GM12865 (cell line): ENCODE results near the gene KIF12.

Experiments used
- DNase-seq: peaks from one replicate; pipeline ENCODE4 v3.0.0; 2010; ENCODE audit warnings: low read depth
- H3K4me3 ChIP-seq: 2 replicates; pipeline ENCODE4 v1.5.1; 2011; ENCODE audit warnings: mild to moderate bottlenecking, low read depth, low read length, control low read depth
- TF ChIP-seq, protein P1 (sequence below): IDR thresholded peaks from 2 replicates; pipeline ENCODE4 v1.5.1; 2011; ENCODE audit warnings: low read length, control low read depth, low read depth, inconsistent platforms; ENCODE audit not compliant: insufficient read depth; ENCODE audit errors: missing control alignments

The KIF12 gene

DNA sequence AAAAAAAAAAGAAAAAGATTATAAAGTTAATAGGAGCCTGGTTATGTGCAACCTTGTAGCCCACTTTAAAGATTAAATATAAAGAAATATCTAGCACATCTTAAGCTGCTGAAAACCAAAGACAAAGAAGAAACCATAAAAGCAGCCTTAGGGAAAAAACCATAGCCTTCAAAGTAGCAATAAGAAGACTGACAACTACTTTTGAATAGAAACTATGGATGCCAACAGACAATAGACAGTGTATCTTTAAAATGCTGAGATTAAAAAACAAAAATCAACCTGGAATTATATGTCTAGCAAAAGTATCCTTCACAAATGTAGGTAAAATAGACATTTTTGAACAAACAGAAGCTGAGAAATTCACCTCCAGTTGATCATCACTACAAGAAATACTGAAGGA is 3.4 kb upstream of the KIF12 start:
- DNase-seq: no peak
- H3K4me3 ChIP-seq: no peak overlapping the region
- TF ChIP-seq, protein P1, sequence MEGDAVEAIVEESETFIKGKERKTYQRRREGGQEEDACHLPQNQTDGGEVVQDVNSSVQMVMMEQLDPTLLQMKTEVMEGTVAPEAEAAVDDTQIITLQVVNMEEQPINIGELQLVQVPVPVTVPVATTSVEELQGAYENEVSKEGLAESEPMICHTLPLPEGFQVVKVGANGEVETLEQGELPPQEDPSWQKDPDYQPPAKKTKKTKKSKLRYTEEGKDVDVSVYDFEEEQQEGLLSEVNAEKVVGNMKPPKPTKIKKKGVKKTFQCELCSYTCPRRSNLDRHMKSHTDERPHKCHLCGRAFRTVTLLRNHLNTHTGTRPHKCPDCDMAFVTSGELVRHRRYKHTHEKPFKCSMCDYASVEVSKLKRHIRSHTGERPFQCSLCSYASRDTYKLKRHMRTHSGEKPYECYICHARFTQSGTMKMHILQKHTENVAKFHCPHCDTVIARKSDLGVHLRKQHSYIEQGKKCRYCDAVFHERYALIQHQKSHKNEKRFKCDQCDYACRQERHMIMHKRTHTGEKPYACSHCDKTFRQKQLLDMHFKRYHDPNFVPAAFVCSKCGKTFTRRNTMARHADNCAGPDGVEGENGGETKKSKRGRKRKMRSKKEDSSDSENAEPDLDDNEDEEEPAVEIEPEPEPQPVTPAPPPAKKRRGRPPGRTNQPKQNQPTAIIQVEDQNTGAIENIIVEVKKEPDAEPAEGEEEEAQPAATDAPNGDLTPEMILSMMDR: no peak

DNA sequence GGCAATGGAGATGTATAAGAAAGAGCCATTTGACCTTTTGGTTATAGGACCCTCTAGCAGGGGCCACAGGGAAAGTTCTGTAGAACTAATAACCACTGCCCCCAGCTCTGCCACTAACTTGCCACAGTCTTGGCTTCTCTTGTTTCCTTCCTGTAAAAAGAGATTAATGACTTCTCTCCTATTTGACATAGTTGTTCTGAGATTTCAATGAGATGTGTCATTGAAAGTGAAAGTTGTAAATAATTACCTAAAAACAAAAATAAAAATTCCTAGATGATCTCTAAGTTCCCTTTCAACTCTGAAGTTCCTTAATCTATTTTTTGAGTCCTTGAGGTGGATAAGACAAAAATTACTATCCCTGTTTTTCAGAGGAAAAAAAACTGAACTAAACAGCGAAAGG is 1.4 kb upstream of the KIF12 start:
- H3K4me3 ChIP-seq: no peak overlapping the region
- TF ChIP-seq, protein P1: no peak
- DNase-seq: no peak

- TF ChIP-seq, protein P1: no peak
- no peak overlapping the region for H3K4me3 ChIP-seq
- no peak for DNase-seq
Observed at GRCh38 chr9:114099669-114100270, 678 bp upstream of the KIF12 start.

DNA sequence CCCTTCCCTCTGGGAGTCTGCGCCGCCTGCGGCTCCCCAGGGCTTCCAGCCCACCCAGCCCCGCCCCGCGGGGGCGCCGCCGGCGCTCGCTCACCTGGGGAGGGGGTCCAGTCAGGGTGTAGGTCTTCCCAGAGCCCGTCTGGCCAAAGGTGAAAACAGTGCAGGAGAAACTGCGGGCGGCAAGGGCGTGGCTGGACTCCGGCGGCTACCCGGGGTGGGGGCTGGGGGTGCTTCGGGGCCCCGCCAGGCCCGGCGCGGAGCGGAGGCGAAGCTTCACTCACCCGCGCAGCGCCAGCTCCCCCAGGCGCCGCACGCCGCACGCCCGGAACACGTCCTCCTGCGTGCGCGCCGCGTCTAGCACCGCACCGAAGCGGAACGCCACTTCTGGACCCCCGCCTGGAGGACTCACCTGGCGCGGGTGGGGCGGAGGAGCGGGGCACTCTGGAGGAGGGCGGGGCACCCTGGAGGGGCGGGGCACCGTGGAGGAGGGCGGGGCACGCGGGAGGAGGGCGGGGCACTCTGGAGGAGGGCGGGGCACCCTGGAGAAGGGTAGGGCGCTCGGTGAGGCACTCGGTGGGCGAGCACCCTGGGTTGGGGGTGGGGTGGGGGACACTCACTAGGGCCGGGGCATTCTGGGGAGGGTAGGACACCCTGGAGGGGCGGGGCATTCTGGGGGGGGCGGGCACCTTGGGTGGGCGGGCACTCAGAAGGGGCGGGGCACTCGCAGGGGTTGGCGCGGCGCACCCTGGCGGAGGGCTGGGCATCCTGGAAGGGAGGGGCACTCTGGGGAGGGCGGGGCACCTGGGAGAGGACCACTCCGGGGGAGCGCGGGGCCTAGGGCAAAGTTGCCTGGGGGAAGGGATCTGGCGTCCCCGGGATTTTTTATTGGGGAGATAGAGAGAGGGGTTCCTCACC is 814 bp downstream of the KIF12 start:
- no peak for DNase-seq
- H3K4me3 ChIP-seq: no peak overlapping the region
- TF ChIP-seq, protein P1: no peak

DNA sequence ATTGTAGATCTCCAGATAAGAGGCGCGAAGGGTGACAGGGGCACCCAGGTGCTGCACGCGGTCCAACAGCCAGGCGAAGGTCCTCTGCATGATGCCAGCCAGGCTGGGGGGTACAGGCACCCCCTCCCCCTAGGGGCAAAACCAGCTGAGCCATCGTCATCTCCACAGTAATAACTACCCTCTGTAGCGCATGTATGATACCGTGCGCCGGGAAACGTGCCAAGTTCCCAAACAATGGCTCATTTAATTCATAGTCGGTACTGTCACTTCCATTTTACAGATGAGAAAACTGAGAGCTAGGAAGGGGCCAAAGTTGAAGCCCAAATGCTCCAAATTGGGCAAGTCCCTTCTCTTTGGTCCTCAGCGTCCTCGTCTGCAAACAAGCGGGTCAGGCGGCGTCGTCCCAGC is 1.5 kb downstream of the KIF12 start:
- no peak for DNase-seq
- TF ChIP-seq, protein P1: no peak
- no peak overlapping the region for H3K4me3 ChIP-seq

DNA sequence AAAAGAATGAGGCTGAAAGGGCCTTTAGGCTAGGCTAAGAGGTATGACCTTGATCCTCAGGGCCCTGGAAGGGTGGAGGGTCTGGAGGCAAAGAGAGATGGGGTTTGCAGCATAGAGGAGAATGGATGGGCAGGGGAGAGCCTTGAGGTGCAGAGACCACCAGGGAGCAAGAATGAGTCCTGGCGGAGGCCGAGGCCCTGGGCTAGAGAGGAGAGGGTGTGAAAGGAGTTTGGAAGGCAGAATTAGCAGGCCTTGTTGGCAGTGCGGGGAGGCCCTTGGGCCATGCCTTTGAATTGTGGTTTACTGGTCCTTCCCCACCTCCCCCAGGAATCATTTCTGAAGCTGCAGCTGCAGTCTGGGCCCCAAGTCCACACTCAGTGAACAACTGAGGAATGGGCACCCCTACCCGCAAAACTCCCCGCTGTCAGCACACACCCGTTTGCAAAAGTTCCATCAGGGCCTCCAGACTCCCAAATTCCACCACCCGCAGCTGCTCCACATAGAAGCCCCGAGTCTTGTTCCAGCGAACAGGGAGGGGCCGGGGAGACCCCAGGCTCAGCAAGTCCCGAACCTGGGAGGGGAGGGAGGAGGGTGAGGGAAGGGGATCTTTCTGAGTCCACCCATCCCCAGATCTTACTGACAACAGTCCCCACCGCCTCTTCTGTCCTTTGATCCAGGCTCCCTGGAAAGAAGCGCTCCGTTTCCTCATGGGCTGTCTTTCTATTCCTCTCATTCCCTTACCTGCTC is 2.1 kb downstream of the KIF12 start:
- DNase-seq: no peak
- TF ChIP-seq, protein P1: no peak
- H3K4me3 ChIP-seq: no peak overlapping the region
